Fibroblast of skin of abdomen (primary cell): Measurements from ENCODE around the gene PSMB2.
A peak's percentile ranks its signal among the peaks of the same experiment; 100 is the strongest.

Source experiments
- DNase-seq: peaks from one replicate; pipeline ENCODE4 v3.0.0-alpha.2; 2013

PSMB2 gene

DNA sequence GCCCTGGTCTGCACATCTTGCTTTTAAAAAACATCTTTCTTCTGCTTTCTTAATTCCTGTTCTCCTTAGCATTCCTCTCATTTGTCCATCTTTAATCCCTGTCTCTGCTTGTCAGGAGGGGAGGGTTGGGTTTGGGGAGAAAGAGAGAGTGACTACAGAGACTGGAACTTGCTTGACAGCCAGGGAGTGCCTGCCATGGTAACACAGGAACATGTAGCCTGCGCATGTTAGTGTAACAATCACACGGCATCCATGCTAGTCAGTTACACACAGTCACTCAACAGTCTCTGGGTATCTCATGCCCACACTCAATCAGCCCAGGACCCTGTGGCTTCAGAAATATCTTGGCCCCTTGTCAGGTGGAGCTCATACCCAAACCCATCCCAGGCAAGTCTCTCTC lies 69.0 kb downstream of the PSMB2 start:
- DNase-seq: no peak

GRCh38 chr1:35571263-35571662 lies 70.1 kb downstream of the PSMB2 start:
- DNase-seq: no peak

- no peak for DNase-seq
These were observed 70.7 kb downstream of the PSMB2 start for GRCh38 chr1:35570589-35571137.

- no peak for DNase-seq
These were observed 71.4 kb downstream of the PSMB2 start for GRCh38 chr1:35569936-35570335.

DNA sequence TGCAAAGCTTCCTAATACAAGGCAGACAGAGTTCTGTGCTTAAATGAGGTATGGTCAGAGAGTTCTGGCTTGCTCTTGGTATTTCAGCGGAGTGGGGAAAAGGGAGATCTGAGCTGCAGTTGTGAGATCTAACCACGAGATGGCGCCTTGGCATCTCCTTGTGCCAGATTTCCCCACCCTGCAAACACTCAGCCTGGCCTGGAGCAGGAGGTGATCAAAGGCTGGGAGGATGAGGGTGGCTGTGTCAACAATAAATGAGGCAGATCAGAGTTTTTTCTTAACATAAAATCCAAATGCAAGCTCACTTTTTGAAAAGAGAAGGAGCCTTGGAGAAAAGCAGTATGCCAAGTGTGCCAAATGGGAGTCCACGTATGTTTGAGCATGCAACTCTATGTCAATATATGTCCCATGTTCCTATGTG lies 72.3 kb downstream of the PSMB2 start:
- peak; percentile 61 for DNase-seq

GRCh38 chr1:35567947-35568558 lies 73.3 kb downstream of the PSMB2 start:
- DNase-seq: no peak

GRCh38 chr1:35565742-35566133 lies 75.6 kb downstream of the PSMB2 start:
- no peak for DNase-seq

GRCh38 chr1:35564884-35565741 lies 76.2 kb downstream of the PSMB2 start:
- no peak for DNase-seq

- peak; percentile 64 for DNase-seq
These were observed 77.1 kb downstream of the PSMB2 start for GRCh38 chr1:35564037-35564883.

DNA sequence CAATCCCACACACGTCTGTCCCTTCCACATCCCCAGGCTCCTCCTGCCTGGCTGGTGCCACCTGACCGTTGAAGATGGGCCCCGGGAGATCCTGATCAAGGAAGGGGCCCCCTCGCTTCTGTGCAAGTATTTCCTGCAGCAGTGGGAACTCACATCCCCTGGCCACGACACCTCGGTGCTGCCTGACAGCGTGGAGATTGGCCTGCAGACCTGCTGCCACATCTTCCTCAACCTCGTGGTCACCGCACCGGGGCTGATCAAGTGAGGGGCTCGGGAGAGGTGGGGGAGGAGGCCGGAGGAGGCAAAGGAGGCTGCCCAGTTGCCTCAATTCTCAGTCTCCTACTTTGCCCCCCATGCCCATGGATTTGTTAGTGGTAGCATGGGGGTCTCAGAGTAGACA lies 78.2 kb downstream of the PSMB2 start:
- DNase-seq: no peak

DNA sequence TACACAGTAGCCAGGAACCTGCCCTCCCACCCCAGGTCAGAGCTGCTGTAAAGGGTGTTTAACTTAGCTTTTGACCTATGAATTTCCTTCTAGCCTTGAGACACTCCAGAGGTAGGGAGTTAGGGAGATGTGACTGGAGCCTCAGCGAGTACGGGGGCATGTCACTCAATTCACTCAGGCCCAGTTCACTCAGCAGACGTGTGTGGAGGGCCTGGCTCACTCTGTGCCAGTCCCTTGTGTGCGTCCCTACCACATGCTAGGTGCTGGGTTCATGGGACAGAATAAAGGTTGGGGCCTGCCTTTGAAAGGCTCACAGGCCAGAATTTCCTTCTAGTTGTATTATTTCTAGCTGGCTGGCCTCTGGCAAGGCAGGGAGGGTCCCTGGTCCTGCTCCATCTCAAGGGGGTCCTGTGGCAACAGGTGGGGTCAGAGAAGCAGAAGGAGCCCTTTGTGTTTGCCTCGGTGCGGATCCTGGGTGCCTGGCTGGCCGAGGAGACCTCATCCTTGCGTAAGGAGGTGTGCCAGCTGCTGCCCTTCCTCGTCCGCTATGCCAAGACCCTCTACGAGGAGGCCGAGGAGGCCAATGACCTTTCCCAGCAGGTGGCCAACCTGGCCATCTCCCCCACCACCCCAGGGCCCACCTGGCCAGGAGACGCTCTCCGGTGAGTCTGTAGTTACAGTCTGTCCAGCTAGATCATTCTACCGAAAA lies 79.2 kb downstream of the PSMB2 start:
- DNase-seq: no peak

DNA sequence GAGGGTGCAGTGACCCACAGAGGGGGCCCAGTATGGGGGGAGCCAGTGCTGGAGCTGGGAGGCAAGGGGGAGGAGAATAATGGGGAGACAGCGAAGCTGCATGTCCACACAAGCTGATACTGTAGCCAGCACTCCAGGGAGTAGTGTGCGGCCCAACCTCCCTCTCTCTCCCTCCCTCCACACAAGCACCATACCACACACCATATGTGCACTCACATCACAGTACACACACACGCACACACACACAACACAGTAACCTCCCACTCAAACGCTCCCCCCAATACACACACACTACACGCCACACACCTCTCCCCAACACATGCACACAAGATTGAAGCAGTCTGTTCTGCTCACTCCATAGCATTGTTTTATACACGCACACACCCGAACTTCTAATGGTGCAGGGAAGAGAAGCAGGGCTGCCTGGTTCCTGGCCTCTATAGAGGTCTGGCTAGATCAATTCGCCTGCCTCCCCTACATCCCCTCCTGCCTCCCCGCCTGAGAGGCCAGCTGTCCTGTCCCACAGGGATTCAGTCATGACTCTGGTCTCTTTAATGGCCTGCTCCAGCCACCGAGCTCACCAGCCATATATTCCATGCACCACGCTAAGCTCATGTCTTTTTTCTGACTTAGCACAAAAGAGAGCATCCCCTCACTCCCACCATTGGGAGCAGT lies 79.9 kb downstream of the PSMB2 start:
- no peak for DNase-seq

DNA sequence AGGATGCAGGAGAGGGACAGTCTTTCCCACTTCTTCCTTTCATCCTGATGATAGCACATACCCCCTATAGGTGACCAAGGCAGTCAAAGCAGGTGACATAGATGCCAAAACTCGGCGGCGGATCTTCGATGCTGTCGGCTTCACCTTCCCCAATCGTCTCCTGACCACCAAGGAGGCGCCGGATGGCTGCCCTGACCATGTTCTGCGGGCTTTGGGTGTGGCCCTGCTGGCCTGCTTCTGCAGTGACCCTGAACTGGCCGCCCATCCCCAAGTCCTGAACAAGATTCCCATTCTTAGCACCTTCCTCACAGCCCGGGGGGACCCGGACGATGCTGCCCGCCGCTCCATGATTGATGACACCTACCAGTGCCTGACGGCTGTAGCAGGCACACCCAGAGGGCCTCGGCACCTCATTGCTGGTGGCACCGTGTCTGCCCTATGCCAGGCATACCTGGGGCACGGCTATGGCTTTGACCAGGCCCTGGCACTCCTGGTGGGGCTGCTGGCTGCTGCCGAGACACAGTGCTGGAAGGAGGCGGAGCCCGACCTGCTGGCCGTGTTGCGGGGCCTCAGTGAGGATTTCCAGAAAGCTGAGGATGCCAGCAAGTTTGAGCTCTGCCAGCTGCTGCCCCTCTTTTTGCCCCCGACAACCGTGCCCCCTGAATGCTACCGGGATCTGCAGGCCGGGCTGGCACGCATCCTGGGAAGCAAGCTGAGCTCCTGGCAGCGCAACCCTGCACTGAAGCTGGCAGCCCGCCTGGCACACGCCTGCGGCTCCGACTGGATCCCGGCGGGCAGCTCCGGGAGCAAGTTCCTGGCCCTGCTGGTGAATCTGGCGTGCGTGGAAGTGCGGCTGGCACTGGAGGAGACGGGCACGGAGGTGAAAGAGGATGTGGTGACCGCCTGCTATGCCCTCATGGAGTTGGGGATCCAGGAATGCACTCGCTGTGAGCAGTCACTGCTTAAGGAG lies 80.8 kb downstream of the PSMB2 start:
- no peak for DNase-seq

DNA sequence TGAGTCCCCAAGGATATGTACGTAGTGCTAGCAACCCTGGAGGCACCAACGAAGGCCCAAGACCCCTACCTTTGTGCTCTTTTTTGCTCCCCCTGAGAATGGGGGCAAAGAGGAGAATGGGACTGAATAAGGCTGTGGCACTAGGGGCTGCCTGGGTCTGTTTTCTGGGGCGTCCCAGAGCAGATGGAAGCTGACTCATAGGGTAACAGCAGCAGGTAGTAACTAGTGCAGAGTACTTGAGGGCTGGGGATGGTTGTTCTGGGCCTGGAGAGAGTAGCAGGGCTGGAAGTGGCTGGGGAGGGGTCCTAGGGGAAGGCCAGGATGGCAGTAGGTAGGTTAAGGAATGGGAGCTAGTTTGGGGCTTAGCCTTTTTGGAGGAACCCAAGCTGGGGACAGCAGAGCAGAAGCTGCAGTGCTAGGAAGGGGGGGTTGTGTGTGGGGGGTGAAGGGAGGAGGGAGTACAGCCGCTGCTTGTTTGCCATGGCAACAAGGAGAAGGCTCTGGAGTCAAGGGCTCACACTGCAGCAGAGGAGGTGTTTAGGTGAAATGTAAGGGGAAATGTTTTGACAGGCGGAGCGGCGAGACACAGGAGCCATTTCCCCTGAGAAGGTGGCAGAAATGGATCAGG lies 81.9 kb downstream of the PSMB2 start:
- DNase-seq: no peak

GRCh38 chr1:35558374-35559316 lies 82.7 kb downstream of the PSMB2 start:
- DNase-seq: no peak

GRCh38 chr1:35557611-35558373 lies 83.5 kb downstream of the PSMB2 start, which contains the start of gene NCDN:
NCDN (plus strand) TSS chr1:35557799; CDS start chr1:35558191, 392 bp downstream.
- peak; percentile 98 for DNase-seq

DNA sequence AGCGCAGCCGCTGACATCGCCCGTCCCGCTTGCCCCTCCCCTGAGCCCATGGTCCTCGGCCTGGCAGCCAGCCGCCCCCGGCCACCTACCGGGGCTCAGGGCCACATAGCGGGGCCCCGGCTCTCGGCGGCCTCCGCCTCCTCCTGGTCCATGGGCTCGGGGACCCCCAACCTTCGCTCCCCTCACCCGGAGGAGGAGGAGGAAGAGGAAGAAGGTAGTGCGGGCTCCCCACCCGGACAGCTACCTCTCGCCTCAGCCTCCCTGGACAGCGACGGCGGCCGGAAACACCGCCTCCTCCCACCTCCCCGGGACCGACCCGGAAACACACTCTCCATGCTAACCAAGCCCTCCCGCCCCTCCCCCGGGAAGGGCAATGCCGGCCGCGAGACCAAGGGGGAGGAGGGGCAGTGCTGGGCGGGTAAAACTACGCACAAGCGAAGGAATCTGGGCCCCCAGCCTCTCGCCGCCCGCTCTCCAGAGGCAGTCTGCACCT lies 84.2 kb downstream of the PSMB2 start, which contains the start of gene KIAA0319L:
Gene KIAA0319L, minus strand, starts transcription at position 286 of the 493 bp plus-strand sequence. CDS start 2,912 bp downstream, outside the sequence.
- DNase-seq: no peak
